Suprapubic skin (tissue), 4 donors: Measurements from ENCODE around the gene GLIS2.

Experiments
- CTCF ChIP-seq, 2 donors: fragments of 200-600 bp in 1 of 2; fragments of 450-650 bp in 1 of 2; sonication (generic) in 1 of 2; IDR thresholded peaks; one replicate each; pipeline ENCODE4 v1.5.1; 2016 to 2019; ENCODE audit warnings: antibody characterized with exemption in 2 of 2, mild to moderate bottlenecking in 1 of 2, moderate library complexity in 1 of 2
- EP300 ChIP-seq: sonication (generic); formaldehyde crosslinking; IDR thresholded peaks from one replicate; pipeline ENCODE4 v1.6.1; 2017; ENCODE audit warnings: antibody characterized with exemption
- POLR2A ChIP-seq, 2 donors: fragments of 450-650 bp; IDR thresholded peaks; one replicate each; pipeline ENCODE4 v1.6.1; 2017; ENCODE audit warnings: antibody characterized with exemption in 2 of 2, mild to moderate bottlenecking in 2 of 2, moderate library complexity in 2 of 2
- POLR2AphosphoS5 ChIP-seq, 3 donors: sonication (generic); formaldehyde crosslinking; IDR thresholded peaks; one replicate each; pipeline ENCODE4 v1.6.1; 2017; ENCODE audit warnings: antibody characterized with exemption in 3 of 3

GRCh38 chr16:4321286-4322120 lies 5.6 kb downstream of the GLIS2 start:
- TF ChIP-seq POLR2A (IDR thresholded peaks at IDR 0.05) (no peak), CTCF (IDR thresholded peaks at IDR 0.05) (no peak), EP300 (no peak), POLR2AphosphoS5 (IDR thresholded peaks at IDR 0.05) (no peak)
